Sigmoid colon (tissue), 7 donors: ENCODE data around the gene SETD7. TPM values are rescaled to one million over a fixed set of nuclear protein-coding genes. Genes with fewer than 3 reads are reported as not detected.
A peak's percentile ranks its signal among the peaks of the same experiment; 100 is the strongest.

Experiments
- DNase-seq: peaks from one replicate; pipeline ENCODE4 v3.0.0-alpha.2; 2019
- H3K27ac ChIP-seq, 4 donors: fragments of 200-600 bp; sonication (generic); one replicate each; pipeline ENCODE4 v1.5.1; 2016 to 2019; ENCODE audit warnings: mild to moderate bottlenecking in 1 of 4
- H3K27me3 ChIP-seq, 3 donors: fragments of 200-600 bp; sonication (generic); one replicate each; pipeline ENCODE4 v1.5.1; 2019; ENCODE audit warnings: mild to moderate bottlenecking in 1 of 3
- H3K36me3 ChIP-seq, 4 donors: fragments of 200-600 bp; sonication (generic); one replicate each; pipeline ENCODE4 v1.5.1; 2016 to 2019
- H3K4me1 ChIP-seq, 4 donors: fragments of 200-600 bp; sonication (generic); one replicate each; pipeline ENCODE4 v1.5.1; 2017 to 2019
- H3K4me3 ChIP-seq, 4 donors: fragments of 200-600 bp; sonication (generic); one replicate each; pipeline ENCODE4 v1.5.1; 2017 to 2019; ENCODE audit warnings: mild to moderate bottlenecking in 2 of 4, moderate library complexity in 1 of 4
- H3K9me3 ChIP-seq, 4 donors: fragments of 200-600 bp in 3 of 4; sonication (generic) in 3 of 4; one replicate each; pipeline versions ENCODE4 v1.5.1 to v1.6.1; 2013 to 2019
- EP300 ChIP-seq, 4 donors: sonication (generic); formaldehyde crosslinking; IDR thresholded peaks; one replicate each; pipeline ENCODE4 v1.6.1; 2017; ENCODE audit warnings: antibody characterized with exemption in 4 of 4
- POLR2A ChIP-seq, 2 donors: fragments of 450-650 bp; IDR thresholded peaks; one replicate each; pipeline ENCODE4 v1.6.1; 2016; ENCODE audit warnings: antibody characterized with exemption in 2 of 2, mild to moderate bottlenecking in 2 of 2, moderate library complexity in 2 of 2
- POLR2AphosphoS5 ChIP-seq, 4 donors: sonication (generic); formaldehyde crosslinking; IDR thresholded peaks; one replicate each; pipeline ENCODE4 v1.6.1; 2017; ENCODE audit warnings: antibody characterized with exemption in 4 of 4
- WGBS, 2 donors: extraction: QIAGEN DNeasy Blood & Tissue Kit; methylation state at CpG; one replicate each; pipeline ENCODE4 v1.1.7; 2013; 5-methylcytosine and 5-hydroxymethylcytosine counted together
- intact Hi-C: fragments of 100-400 bp; cut with DNase I; formaldehyde crosslinking; loops from one replicate; pipeline ENCODE4 v1.15.1; 2023
- polyA plus RNA-seq, 3 donors: library from polyadenylated mRNA; stranded (reverse); fragments of 200-250 nt; gene quantifications; one replicate each; pipeline ENCODE4 v1.2.3, GENCODE V29; 2013
- total RNA-seq, 4 donors: library from RNA; depleted of rRNA; stranded (reverse); fragments of >200 nt; gene quantifications; one replicate each; pipeline ENCODE4 v1.1.0, GENCODE V29; 2016
- TF ChIP-seq, protein P1 (sequence below), 4 experiments: fragments of 450-650 bp in 3 of 4; fragments of 200-600 bp in 1 of 4; IDR thresholded peaks; one replicate each; pipeline ENCODE4 v1.5.1; 2016 to 2019; ENCODE audit warnings: antibody characterized with exemption in 4 of 4, mild to moderate bottlenecking in 3 of 4, moderate library complexity in 2 of 4
- donor health status: healthy with polysubstance abuse.
- donor health status: Bipolar disorder and iron deficiency.
- donor health status: healthy.

Gene SETD7
- total and polyA plus RNA-seq, 7 donors = 7.9 to 102 (median 79.2) TPM

DNA sequence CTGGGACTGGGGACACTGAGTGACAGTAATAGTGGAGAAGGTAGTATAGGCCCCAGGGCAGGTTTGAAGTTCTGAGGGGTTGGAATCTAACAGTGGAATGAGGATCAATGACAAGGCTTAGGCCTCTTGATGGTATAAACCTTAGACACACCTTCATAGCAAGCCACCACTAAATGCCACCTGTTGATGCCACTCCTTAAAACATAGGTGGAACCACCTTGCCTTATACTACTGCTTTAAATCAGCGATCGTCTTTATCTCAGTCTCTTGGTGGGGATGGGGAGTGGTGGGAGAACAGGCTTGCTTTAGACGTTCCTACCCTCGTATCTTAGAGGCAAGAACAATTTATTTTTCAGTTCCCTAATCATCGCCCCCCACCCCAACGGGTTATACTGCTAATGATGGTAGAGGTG lies 100.9 kb downstream of the SETD7 start:
- Histone ChIP-seq H3K27me3 (no peaks in the 10 kb centered on the region), H3K4me1 (peaks cover 0 to 51% (median 32%) of the 10 kb centered on the region in 4 donors), H3K36me3 (no peaks in the 10 kb centered on the region), H3K27ac (peak overlapping the region in 3 of 4 donors; percentile 93 to 98 (median 95)), H3K4me3 (peak overlapping the region; percentile 80 to 91 (median 87)), H3K9me3 (no peaks in the 10 kb centered on the region)
- WGBS, 2 donors = 21 to 45% methylated on average over 6 of the region's 6 CpGs
- intact Hi-C loops = loop anchor here (2.0 to 10.0 kb wide), 3 partner anchors 100 to 420 kb away; partner anchors contain the start of genes NAA15 and NDUFC1
- TF ChIP-seq, protein P1, sequence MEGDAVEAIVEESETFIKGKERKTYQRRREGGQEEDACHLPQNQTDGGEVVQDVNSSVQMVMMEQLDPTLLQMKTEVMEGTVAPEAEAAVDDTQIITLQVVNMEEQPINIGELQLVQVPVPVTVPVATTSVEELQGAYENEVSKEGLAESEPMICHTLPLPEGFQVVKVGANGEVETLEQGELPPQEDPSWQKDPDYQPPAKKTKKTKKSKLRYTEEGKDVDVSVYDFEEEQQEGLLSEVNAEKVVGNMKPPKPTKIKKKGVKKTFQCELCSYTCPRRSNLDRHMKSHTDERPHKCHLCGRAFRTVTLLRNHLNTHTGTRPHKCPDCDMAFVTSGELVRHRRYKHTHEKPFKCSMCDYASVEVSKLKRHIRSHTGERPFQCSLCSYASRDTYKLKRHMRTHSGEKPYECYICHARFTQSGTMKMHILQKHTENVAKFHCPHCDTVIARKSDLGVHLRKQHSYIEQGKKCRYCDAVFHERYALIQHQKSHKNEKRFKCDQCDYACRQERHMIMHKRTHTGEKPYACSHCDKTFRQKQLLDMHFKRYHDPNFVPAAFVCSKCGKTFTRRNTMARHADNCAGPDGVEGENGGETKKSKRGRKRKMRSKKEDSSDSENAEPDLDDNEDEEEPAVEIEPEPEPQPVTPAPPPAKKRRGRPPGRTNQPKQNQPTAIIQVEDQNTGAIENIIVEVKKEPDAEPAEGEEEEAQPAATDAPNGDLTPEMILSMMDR (IDR thresholded peaks at IDR 0.05) = no peak
- TF ChIP-seq POLR2AphosphoS5 (IDR thresholded peaks at IDR 0.05) (no peak), POLR2A (IDR thresholded peaks at IDR 0.05) (no peak), EP300 (IDR thresholded peaks at IDR 0.05) (no peak)
- no peak for DNase-seq

GRCh38 chr4:139454111-139455045 lies 101.6 kb downstream of the SETD7 start, which contains the start of gene RAB33B:
RAB33B (plus strand) TSS chr4:139454121; CDS start chr4:139454196, 75 bp downstream.
- Histone ChIP-seq H3K27me3 (no peaks in the 10 kb centered on the region), H3K36me3 (no peaks in the 10 kb centered on the region), H3K4me1 (peaks cover 0 to 51% (median 32%) of the 10 kb centered on the region in 4 donors), H3K4me3 (peak within 1 kb of the TSS; percentile 80 to 91 (median 87)), H3K9me3 (no peaks in the 10 kb centered on the region), H3K27ac (peak within 1 kb of the TSS; percentile 92 to 98 (median 94))
- TF ChIP-seq POLR2A (IDR thresholded peaks at IDR 0.05) = peak; percentile 90 to 94
- TF ChIP-seq POLR2AphosphoS5 (IDR thresholded peaks at IDR 0.05) = peak; percentile 97 to 98 (median 98)
- peak in 1 of 4 donors; percentile 29 for TF ChIP-seq EP300 (IDR thresholded peaks at IDR 0.05)
- TF ChIP-seq, protein P1 (IDR thresholded peaks at IDR 0.05) = no peak
- DNase-seq = no peak
- WGBS, 2 donors = 1 to 2% methylated on average over 46 of the region's 46 CpGs
- intact Hi-C loops = loop anchor here (2.0 to 10.0 kb wide), 5 partner anchors 37 to 420 kb away; partner anchors contain the start of genes ELF2, NAA15 and NDUFC1

- Histone ChIP-seq H3K4me3 (peak overlapping the region; percentile 80 to 91 (median 87)), H3K4me1 (peaks cover 0 to 47% (median 32%) of the 10 kb centered on the region in 4 donors), H3K9me3 (no peaks in the 10 kb centered on the region), H3K27me3 (no peaks in the 10 kb centered on the region), H3K36me3 (no peaks in the 10 kb centered on the region), H3K27ac (peak overlapping the region; percentile 92 to 98 (median 94))
- intact Hi-C loops = loop anchor here (2.0 to 10.0 kb wide), 5 partner anchors 36 to 419 kb away; partner anchors contain the start of genes ELF2, NAA15 and NDUFC1
- 0% methylated on average over 76 of the region's 76 CpGs for WGBS, 2 donors
- TF ChIP-seq, protein P1 (IDR thresholded peaks at IDR 0.05) = peak in 1 of 4 experiments; percentile 8
- peak; percentile 80 to 83 for TF ChIP-seq POLR2A (IDR thresholded peaks at IDR 0.05)
- TF ChIP-seq POLR2AphosphoS5 (IDR thresholded peaks at IDR 0.05) = peak; percentile 86 to 93 (median 88)
- no peak for TF ChIP-seq EP300 (IDR thresholded peaks at IDR 0.05)
- peak; percentile 99 for DNase-seq
Observed at GRCh38 chr4:139453371-139454110, 102.5 kb downstream of the SETD7 start.

DNA sequence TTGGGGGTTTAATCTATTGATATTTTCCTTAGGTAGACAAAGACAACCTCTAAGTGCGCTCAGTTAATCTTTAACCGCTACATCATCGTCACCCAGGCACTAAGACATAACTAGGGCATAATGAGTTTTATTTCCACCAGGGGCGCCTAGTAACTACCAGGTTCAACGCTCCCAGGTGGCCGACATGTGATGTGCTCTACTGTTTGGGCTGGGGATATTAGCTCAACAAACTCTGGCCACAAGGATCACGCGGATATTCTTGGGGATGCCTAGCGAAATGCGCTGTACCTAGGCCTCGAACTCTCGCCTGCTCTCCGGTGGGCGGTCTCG lies 103.0 kb downstream of the SETD7 start:
- Histone ChIP-seq H3K27me3 (no peaks in the 10 kb centered on the region), H3K9me3 (no peaks in the 10 kb centered on the region), H3K4me3 (peak overlapping the region; percentile 80 to 91 (median 87)), H3K4me1 (peaks cover 0 to 46% (median 32%) of the 10 kb centered on the region in 4 donors), H3K27ac (peak overlapping the region; percentile 92 to 98 (median 94)), H3K36me3 (no peaks in the 10 kb centered on the region)
- TF ChIP-seq, protein P1 (IDR thresholded peaks at IDR 0.05) = peak in 3 of 4 experiments; percentile 18 to 48 (median 32)
- no peak for TF ChIP-seq EP300 (IDR thresholded peaks at IDR 0.05)
- TF ChIP-seq POLR2A (IDR thresholded peaks at IDR 0.05) = no peak
- no peak for DNase-seq
- 0 to 1% methylated on average over 15 of the region's 15 CpGs for WGBS, 2 donors
- intact Hi-C loops = loop anchor here (5.0 to 10.0 kb wide), 4 partner anchors 36 to 418 kb away; partner anchors contain the start of genes ELF2, NAA15 and NDUFC1
